Naive thymus-derived CD4-positive, alpha-beta T cell (primary cell): ENCODE measurements around the gene CORO1C. TPM values are rescaled to one million over a fixed set of nuclear protein-coding genes. Genes with fewer than 3 reads are reported as not detected.

Experiments
- ATAC-seq: fragments of 150-1000 bp; cut with Tn5 transposase; 2 replicates; pipeline ENCODE4 v1.10.0; 2021; ENCODE audit warnings: mild to moderate bottlenecking, moderate library complexity
- CTCF ChIA-PET: fragments of 350-600 bp; sonication (Branson Sonifier 250); formaldehyde crosslinking; loops from one replicate; lab custom pipeline; 2021; ENCODE audit warnings: antibody characterized with exemption; lab: Charles Lee
- POLR2A ChIA-PET: fragments of 350-600 bp; sonication (Branson Sonifier 250); formaldehyde crosslinking; loops from one replicate; lab custom pipeline; 2021; ENCODE audit warnings: antibody characterized with exemption, inconsistent platforms; lab: Charles Lee
- DNase-seq, 9 donors: peaks; one replicate each; pipeline versions ENCODE4 v3.0.0 to v3.0.0-alpha.2; 2020 to 2022; ENCODE audit warnings: mixed read lengths in 1 of 9
- H3K27ac ChIP-seq: one replicate; pipeline ENCODE4 v1.7.0; 2013; ENCODE audit warnings: mild to moderate bottlenecking, low read depth, low read length, moderate library complexity
- H3K27me3 ChIP-seq, 2 donors: one replicate each; pipeline ENCODE4 v1.7.0; 2013; ENCODE audit warnings: low read length in 2 of 2, mild to moderate bottlenecking in 2 of 2, moderate library complexity in 2 of 2; ENCODE audit not compliant: control insufficient read depth in 2 of 2, insufficient read depth in 2 of 2
- H3K36me3 ChIP-seq, 3 experiments: 1 replicate in 2 of 3; 2 replicates in 1 of 3; pipeline ENCODE4 v1.7.0; 2013; ENCODE audit warnings: low read length in 3 of 3, mild to moderate bottlenecking in 3 of 3, moderate library complexity in 1 of 3; ENCODE audit not compliant: insufficient read depth in 3 of 3, control insufficient read depth in 2 of 3
- H3K4me1 ChIP-seq, 2 donors: one replicate each; pipeline ENCODE4 v1.7.0; 2013; ENCODE audit warnings: low read length in 2 of 2, mild to moderate bottlenecking in 2 of 2, moderate library complexity in 1 of 2; ENCODE audit not compliant: control insufficient read depth in 2 of 2, insufficient read depth in 2 of 2
- H3K4me3 ChIP-seq: 2 replicates; pipeline ENCODE4 v1.7.0; 2013; ENCODE audit warnings: mild to moderate bottlenecking, low read length
- H3K9me3 ChIP-seq, 3 experiments: 1 replicate in 2 of 3; 2 replicates in 1 of 3; pipeline ENCODE4 v1.7.0; 2013; ENCODE audit warnings: low read length in 3 of 3; ENCODE audit not compliant: control insufficient read depth in 2 of 3
- H3K27ac Mint-ChIP-seq, 9 donors: one replicate each; pipeline ENCODE4 v1.8.0; 2020 to 2022; ENCODE audit warnings: mixed read lengths in 9 of 9, mild to moderate bottlenecking in 8 of 9, moderate library complexity in 5 of 9, inconsistent platforms in 2 of 9
- H3K27me3 Mint-ChIP-seq, 5 donors: one replicate each; pipeline ENCODE4 v1.8.0; 2021 to 2022; ENCODE audit warnings: mixed read lengths in 5 of 5, mild to moderate bottlenecking in 1 of 5
- H3K36me3 Mint-ChIP-seq, 5 donors: one replicate each; pipeline ENCODE4 v1.8.0; 2020 to 2022; ENCODE audit warnings: mixed read lengths in 5 of 5, mild to moderate bottlenecking in 3 of 5, inconsistent platforms in 1 of 5
- H3K4me1 Mint-ChIP-seq, 7 donors: one replicate each; pipeline ENCODE4 v1.8.0; 2020 to 2022; ENCODE audit warnings: mixed read lengths in 7 of 7, mild to moderate bottlenecking in 3 of 7, inconsistent platforms in 1 of 7
- H3K4me3 Mint-ChIP-seq, 10 donors: one replicate each; pipeline ENCODE4 v1.8.0; 2020 to 2022; ENCODE audit warnings: mild to moderate bottlenecking in 10 of 10, mixed read lengths in 10 of 10, moderate library complexity in 6 of 10, inconsistent platforms in 2 of 10
- H3K9me3 Mint-ChIP-seq, 11 donors: one replicate each; pipeline ENCODE4 v1.8.0; 2020 to 2022; ENCODE audit warnings: mixed read lengths in 11 of 11, mild to moderate bottlenecking in 4 of 11, inconsistent platforms in 1 of 11, moderate library complexity in 1 of 11
- intact Hi-C, 2 donors: fragments of 100-400 bp; cut with micrococcal nuclease; formaldehyde crosslinking; loops; one replicate each; pipeline ENCODE4 v1.15.1; 2023
- polyA plus RNA-seq, 2 donors: library from polyadenylated mRNA; unstranded; fragments of 300-500 nt; fragmentation: Illumina TruSeq; gene quantifications; one replicate each; pipeline ENCODE4 v1.2.3, GENCODE V29; 2021
- total RNA-seq, 6 experiments: library from RNA in 5 of 6; stranded (reverse) in 5 of 6; gene quantifications; 1 replicate in 5 of 6; 2 replicates in 1 of 6; pipeline ENCODE4 v1.2.3 and lab custom pipeline; 2021 to 2026

The CORO1C gene
- total and polyA plus RNA-seq, 7 experiments from 2014 or later, result 2.5 to 71.8 (median 8.9) TPM

GRCh38 chr12:108685469-108686260 is 45.7 kb downstream of the CORO1C start:
- intact Hi-C loops, result no loop called here
- CTCF ChIA-PET, result interaction anchor here (0.6 to 2.1 kb wide), 3 partner anchors 21 to 124 kb away, joined by 3 to 10 read pairs (median 3); no protein-coding TSS in a partner anchor
- H3K27ac ChIP-seq, result no peak overlapping the region
- H3K4me1 ChIP-seq, result peaks cover 13 to 16% of the 10 kb centered on the region in 2 donors
- no peak for ATAC-seq
- no peaks in the 10 kb centered on the region for H3K27me3 ChIP-seq
- POLR2A ChIA-PET, result interaction anchor here (0.5 to 1.5 kb wide), 3 partner anchors 11 to 51 kb away, joined by 3 to 4 read pairs (median 3); no protein-coding TSS in a partner anchor
- no peak overlapping the region for H3K4me3 ChIP-seq
- no peaks in the 10 kb centered on the region for H3K36me3 ChIP-seq
- Mint-ChIP-seq H3K9me3 (no peaks in the 10 kb centered on the region), H3K4me3 (no peak overlapping the region), H3K27me3 (no peaks in the 10 kb centered on the region), H3K27ac (no peak overlapping the region), H3K36me3 (peaks cover 0 to 3% (median 0%) of the 10 kb centered on the region in 5 donors), H3K4me1 (peaks cover 20 to 35% (median 23%) of the 10 kb centered on the region in 7 donors)
- no peak for DNase-seq
- H3K9me3 ChIP-seq, result no peaks in the 10 kb centered on the region

GRCh38 chr12:108683906-108684556 is 47.3 kb downstream of the CORO1C start:
- H3K4me1 ChIP-seq, result peaks cover 0 to under 1% of the 10 kb centered on the region in 2 donors
- CTCF ChIA-PET, result interaction anchor here (0.6 to 1.4 kb wide), 2 partner anchors 66 to 1766 kb away, joined by 3 read pairs; partner anchors contain the start of gene ARPC3

GRCh38 chr12:108681317-108681716 is 50.0 kb downstream of the CORO1C start:
- DNase-seq (no peak), ATAC-seq (no peak)
- Histone ChIP-seq H3K27me3 (no peaks in the 10 kb centered on the region), H3K27ac (no peak overlapping the region), H3K4me1 (no peaks in the 10 kb centered on the region), H3K4me3 (no peak overlapping the region), H3K9me3 (no peaks in the 10 kb centered on the region), H3K36me3 (no peaks in the 10 kb centered on the region)
- Mint-ChIP-seq H3K27ac (no peak overlapping the region), H3K4me1 (peaks cover 0 to 19% (median 0%) of the 10 kb centered on the region in 7 donors), H3K9me3 (no peaks in the 10 kb centered on the region), H3K4me3 (no peak overlapping the region), H3K27me3 (no peaks in the 10 kb centered on the region), H3K36me3 (peaks cover 0 to 13% (median 6%) of the 10 kb centered on the region in 5 donors)
- ChIA-PET POLR2A (no interaction called here), CTCF (no interaction called here)
- intact Hi-C loops, result loop anchor here in 1 of 2 donors (2.0 kb wide), 1 partner anchor 15 kb away; no protein-coding TSS in a partner anchor

More at GRCh38 chr12:108683906-108684556, 47.3 kb downstream of the CORO1C start:
- no peak for DNase-seq
- Mint-ChIP-seq H3K4me1 (peaks cover 5 to 19% (median 8%) of the 10 kb centered on the region in 7 donors), H3K27me3 (no peaks in the 10 kb centered on the region), H3K36me3 (peaks cover 0 to 3% (median 0%) of the 10 kb centered on the region in 5 donors), H3K4me3 (no peak overlapping the region), H3K27ac (no peak overlapping the region), H3K9me3 (no peaks in the 10 kb centered on the region)
- no peak overlapping the region for H3K4me3 ChIP-seq
- POLR2A ChIA-PET, result interaction anchor here (0.6 kb wide), 1 partner anchor 409 kb away, joined by 3 read pairs; no protein-coding TSS in a partner anchor
- H3K27me3 ChIP-seq, result no peaks in the 10 kb centered on the region
- no peak for ATAC-seq
- H3K9me3 ChIP-seq, result no peaks in the 10 kb centered on the region
- no peaks in the 10 kb centered on the region for H3K36me3 ChIP-seq
- intact Hi-C loops, result no loop called here
- H3K27ac ChIP-seq, result no peak overlapping the region

GRCh38 chr12:108679106-108679681 is 52.1 kb downstream of the CORO1C start:
- H3K27me3 Mint-ChIP-seq, result no peaks in the 10 kb centered on the region
- POLR2A ChIA-PET, result interaction anchor here (0.7 kb wide), 1 partner anchor 11 kb away, joined by 3 read pairs; no protein-coding TSS in a partner anchor
- H3K4me1 Mint-ChIP-seq, result peaks cover 0 to 20% (median 0%) of the 10 kb centered on the region in 7 donors
- Histone ChIP-seq H3K4me1 (no peaks in the 10 kb centered on the region), H3K4me3 (no peak overlapping the region), H3K27ac (no peak overlapping the region), H3K36me3 (no peaks in the 10 kb centered on the region), H3K27me3 (no peaks in the 10 kb centered on the region), H3K9me3 (no peaks in the 10 kb centered on the region)
- peaks cover 4 to 19% (median 14%) of the 10 kb centered on the region in 5 donors for H3K36me3 Mint-ChIP-seq
- no peak overlapping the region for H3K4me3 Mint-ChIP-seq
- ATAC-seq, result no peak
- H3K9me3 Mint-ChIP-seq, result no peaks in the 10 kb centered on the region
- intact Hi-C loops, result loop anchor here in 1 of 2 donors (1.0 kb wide), 1 partner anchor 12 kb away; no protein-coding TSS in a partner anchor
- H3K27ac Mint-ChIP-seq, result no peak overlapping the region
- no peak for DNase-seq
- CTCF ChIA-PET, result interaction anchor here (0.5 to 1.1 kb wide), 3 partner anchors 8 to 54 kb away, joined by 3 to 4 read pairs (median 3); no protein-coding TSS in a partner anchor

- no peak for DNase-seq
- H3K4me1 ChIP-seq, result no peaks in the 10 kb centered on the region
- no peak overlapping the region for H3K27ac ChIP-seq
- Mint-ChIP-seq H3K9me3 (no peaks in the 10 kb centered on the region), H3K4me1 (peaks cover 0 to 15% (median 0%) of the 10 kb centered on the region in 7 donors), H3K27me3 (no peaks in the 10 kb centered on the region), H3K36me3 (peaks cover 4 to 19% (median 14%) of the 10 kb centered on the region in 5 donors), H3K27ac (no peak overlapping the region), H3K4me3 (no peak overlapping the region)
- H3K9me3 ChIP-seq, result no peaks in the 10 kb centered on the region
- no peaks in the 10 kb centered on the region for H3K27me3 ChIP-seq
- no peak for ATAC-seq
- H3K36me3 ChIP-seq, result no peaks in the 10 kb centered on the region
- POLR2A ChIA-PET, result no interaction called here
- CTCF ChIA-PET, result no interaction called here
- intact Hi-C loops, result no loop called here
- H3K4me3 ChIP-seq, result no peak overlapping the region
Observed at GRCh38 chr12:108678104-108678730, 53.1 kb downstream of the CORO1C start.

- intact Hi-C loops, result no loop called here
- H3K4me3 ChIP-seq, result no peak overlapping the region
- ATAC-seq, result no peak
- H3K4me1 ChIP-seq, result no peaks in the 10 kb centered on the region
- Mint-ChIP-seq H3K27ac (no peak overlapping the region), H3K27me3 (no peaks in the 10 kb centered on the region), H3K4me1 (peaks cover 0 to 15% (median 0%) of the 10 kb centered on the region in 7 donors), H3K9me3 (no peaks in the 10 kb centered on the region), H3K36me3 (peaks cover 4 to 19% (median 14%) of the 10 kb centered on the region in 5 donors), H3K4me3 (no peak overlapping the region)
- no peaks in the 10 kb centered on the region for H3K36me3 ChIP-seq
- no peak for DNase-seq
- H3K27ac ChIP-seq, result no peak overlapping the region
- CTCF ChIA-PET, result interaction anchor here (0.6 kb wide), 1 partner anchor 277 kb away, joined by 3 read pairs; no protein-coding TSS in a partner anchor
- POLR2A ChIA-PET, result no interaction called here
- H3K9me3 ChIP-seq, result no peaks in the 10 kb centered on the region
- no peaks in the 10 kb centered on the region for H3K27me3 ChIP-seq
Observed at GRCh38 chr12:108677381-108677780, 53.9 kb downstream of the CORO1C start.
